GM10266 (cell line): ENCODE results near the gene ZNF334.

Experiments used
- DNase-seq: peaks from one replicate; pipeline ENCODE4 v3.0.0; 2012; ENCODE audit errors: extremely low spot score
- TF ChIP-seq, protein P1 (sequence below): IDR thresholded peaks from 2 replicates; pipeline ENCODE4 v1.5.1; 2012; ENCODE audit warnings: mild to moderate bottlenecking, low read depth; ENCODE audit not compliant: control insufficient read depth, insufficient read depth; ENCODE audit errors: missing control alignments

The ZNF334 gene

DNA sequence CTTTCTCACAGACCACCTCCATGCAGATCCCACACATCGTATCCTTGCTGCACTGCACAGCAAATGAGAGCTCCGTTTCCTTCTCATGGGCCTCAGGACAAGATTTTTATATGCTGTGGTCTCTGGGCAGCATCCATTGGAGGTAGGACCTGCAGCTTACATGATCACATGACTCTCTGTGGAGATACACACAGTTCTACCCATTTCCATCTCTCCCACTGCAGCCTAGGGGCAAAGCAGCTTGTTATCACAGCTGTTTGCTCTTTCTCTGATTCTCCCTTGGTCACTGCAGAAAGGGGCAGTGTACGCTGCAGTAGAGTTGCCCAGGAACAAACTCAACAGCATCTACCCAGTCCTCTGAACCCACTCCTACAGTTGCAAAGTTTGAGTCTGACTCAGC lies 48.9 kb downstream of the ZNF334 start:
- TF ChIP-seq, protein P1, sequence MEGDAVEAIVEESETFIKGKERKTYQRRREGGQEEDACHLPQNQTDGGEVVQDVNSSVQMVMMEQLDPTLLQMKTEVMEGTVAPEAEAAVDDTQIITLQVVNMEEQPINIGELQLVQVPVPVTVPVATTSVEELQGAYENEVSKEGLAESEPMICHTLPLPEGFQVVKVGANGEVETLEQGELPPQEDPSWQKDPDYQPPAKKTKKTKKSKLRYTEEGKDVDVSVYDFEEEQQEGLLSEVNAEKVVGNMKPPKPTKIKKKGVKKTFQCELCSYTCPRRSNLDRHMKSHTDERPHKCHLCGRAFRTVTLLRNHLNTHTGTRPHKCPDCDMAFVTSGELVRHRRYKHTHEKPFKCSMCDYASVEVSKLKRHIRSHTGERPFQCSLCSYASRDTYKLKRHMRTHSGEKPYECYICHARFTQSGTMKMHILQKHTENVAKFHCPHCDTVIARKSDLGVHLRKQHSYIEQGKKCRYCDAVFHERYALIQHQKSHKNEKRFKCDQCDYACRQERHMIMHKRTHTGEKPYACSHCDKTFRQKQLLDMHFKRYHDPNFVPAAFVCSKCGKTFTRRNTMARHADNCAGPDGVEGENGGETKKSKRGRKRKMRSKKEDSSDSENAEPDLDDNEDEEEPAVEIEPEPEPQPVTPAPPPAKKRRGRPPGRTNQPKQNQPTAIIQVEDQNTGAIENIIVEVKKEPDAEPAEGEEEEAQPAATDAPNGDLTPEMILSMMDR, result no peak
- no peak for DNase-seq

- TF ChIP-seq, protein P1, result no peak
- DNase-seq, result no peak
Measured at GRCh38 chr20:46463852-46464251, 49.5 kb downstream of the ZNF334 start.

GRCh38 chr20:46461808-46462207 lies 51.6 kb downstream of the ZNF334 start:
- TF ChIP-seq, protein P1, result no peak
- no peak for DNase-seq

DNA sequence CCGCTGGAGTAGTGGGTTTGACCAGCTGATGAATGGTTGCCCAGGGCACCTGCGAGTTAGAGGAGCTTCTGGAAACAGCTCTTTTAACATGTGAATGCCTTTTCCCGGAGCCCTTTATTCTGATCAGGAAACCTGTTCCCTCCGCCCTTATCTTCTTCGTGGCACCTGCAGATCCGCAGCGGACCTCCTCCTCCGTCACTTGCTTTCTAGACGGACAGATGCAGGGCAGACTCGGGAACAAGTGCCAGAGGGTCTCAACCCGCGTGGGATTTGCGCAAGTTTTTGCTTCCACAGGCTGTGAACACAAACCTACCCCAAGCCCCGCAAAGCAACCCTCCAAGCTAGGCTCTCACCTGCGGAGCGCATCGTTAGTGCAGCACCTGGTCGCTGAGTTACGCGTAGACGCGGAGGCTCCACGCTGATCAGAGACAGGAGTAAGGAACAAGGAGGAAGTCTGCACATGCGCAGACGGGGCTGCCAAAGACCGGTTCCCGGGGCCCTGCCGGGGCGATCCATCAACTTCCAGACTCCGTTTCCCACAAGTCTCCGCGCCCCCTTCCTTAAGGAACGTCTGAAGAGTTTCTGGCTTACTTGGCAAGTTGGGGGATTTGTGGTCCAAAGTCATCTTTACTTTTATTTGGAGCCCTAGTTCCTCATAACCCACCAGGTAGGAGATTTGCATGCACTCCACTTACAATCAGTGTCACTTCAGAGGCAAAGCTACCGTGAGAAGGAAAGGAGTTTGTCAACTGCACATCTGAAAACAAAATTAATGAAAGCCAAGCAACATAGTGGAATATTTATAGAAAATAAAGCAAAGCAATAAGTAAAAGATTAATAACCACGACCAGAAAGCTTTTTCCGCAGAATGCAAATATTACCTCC lies 54.3 kb downstream of the ZNF334 start:
- TF ChIP-seq, protein P1, result no peak
- DNase-seq, result no peak

DNA sequence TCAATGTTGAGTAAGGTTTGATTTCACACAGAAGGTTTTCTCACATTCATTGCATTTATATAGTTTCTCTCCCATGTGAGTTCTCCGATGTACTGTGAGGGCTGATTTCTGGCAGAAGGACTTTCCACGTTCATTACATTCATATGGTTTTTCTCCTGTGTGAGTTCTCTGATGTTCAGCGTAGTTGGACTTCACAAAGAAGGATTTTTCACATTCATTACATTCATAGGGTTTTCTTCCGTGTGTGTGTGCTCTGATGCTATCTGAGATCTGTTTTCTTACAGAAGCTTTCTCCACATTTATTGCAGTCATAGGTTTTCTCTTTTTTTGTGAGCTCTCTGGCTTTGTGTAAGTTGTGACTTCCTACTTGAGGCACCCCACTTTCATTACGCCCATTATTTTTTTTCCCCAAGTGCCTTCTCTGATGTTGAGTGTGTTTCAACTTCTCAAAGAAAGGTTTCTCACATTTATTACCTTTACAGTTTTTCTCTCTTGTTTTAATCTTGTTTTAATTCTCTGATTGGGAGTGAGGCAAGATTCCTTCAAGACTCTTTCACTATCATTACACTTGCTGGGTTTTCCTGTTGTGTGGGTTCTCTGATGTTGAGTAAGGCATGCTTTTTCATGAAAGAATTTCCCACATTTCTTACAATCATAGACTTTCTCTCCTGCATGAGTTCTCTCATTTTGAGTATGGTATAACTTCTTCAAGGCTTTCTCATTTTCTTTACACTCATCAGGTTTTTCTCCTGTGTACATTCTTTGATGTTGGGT lies 56.9 kb downstream of the ZNF334 start:
- TF ChIP-seq, protein P1, result no peak
- DNase-seq, result no peak

DNA sequence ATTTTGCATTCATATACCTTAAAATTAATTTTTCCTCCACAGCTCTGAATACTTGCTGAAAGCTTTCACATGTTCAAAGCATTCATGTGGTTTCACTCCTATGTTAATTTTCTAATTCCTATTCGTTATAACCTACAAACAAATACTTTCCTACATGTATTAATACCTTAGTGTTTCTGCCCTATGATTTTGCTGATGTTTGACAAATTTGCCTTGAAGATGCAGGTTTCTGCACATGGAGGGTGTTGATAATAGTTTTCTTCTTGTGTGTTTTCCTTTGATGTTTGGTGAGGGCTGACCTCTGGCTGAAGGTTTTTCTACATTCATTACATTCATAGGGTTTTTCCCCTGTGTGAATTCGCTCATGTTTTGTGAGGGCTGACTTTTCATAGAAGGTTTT lies 57.6 kb downstream of the ZNF334 start:
- TF ChIP-seq, protein P1, result no peak
- DNase-seq, result no peak
